ENCODE results near the gene GNE. TPM values are rescaled to one million over a fixed set of nuclear protein-coding genes. Genes with fewer than 3 reads are reported as not detected.
"Not testable (repeated sequence)": the region's sequence is repeated elsewhere in the genome, so short reads cannot be mapped to it uniquely, and the experiment has no call there.

Gene GNE, protein sequence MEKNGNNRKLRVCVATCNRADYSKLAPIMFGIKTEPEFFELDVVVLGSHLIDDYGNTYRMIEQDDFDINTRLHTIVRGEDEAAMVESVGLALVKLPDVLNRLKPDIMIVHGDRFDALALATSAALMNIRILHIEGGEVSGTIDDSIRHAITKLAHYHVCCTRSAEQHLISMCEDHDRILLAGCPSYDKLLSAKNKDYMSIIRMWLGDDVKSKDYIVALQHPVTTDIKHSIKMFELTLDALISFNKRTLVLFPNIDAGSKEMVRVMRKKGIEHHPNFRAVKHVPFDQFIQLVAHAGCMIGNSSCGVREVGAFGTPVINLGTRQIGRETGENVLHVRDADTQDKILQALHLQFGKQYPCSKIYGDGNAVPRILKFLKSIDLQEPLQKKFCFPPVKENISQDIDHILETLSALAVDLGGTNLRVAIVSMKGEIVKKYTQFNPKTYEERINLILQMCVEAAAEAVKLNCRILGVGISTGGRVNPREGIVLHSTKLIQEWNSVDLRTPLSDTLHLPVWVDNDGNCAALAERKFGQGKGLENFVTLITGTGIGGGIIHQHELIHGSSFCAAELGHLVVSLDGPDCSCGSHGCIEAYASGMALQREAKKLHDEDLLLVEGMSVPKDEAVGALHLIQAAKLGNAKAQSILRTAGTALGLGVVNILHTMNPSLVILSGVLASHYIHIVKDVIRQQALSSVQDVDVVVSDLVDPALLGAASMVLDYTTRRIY
- total RNA-seq (2014; rRNA removed; shearing (Covaris generic)), result 23.9 and 24.1 TPM in 2 replicates
- 15.7 and 18.5 TPM in 2 replicates for polyA plus RNA-seq (2015; cell fraction: cytosol; rRNA removed)
- 7.0 and 7.9 TPM in 2 replicates for polyA plus RNA-seq (2015; cell fraction: nucleus; rRNA removed)

DNA sequence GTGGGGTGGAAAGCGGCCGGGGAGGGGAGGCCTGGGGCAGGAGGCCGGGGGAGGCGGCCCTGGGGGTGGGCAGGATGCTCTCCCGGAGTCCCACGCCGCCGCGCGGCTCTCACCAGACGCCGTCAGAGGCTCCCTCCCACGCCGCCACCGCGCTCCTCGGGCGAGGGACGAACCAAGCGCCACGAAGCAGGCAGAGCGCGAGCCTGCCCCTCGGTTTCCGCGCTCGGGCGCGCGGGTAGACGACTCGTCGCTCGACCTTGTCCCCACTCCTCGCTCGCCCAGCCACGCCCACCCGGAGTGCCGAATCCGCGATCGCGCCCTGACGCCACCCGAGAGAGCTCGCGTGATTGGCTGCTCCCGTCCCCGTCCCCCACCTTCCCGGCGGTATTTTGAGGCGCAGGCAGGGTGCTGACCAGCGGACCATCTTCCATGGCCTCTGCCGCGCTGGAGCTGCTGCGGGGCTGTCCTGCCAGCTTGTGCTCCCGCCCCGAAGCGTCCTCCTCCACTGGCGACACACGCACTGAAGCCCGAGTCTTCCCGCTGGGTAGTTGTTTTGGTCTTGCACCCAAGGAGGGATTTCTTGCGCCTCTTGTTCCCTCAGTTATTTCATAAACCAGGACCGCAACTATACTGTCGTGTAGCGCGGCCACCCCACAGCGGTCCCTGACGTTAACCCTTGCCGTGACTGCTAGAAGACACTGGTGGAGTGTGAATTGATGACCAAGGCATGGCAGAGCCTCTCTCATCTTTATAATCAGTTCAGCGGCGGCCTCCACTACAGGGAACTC, at the start of gene GNE:
Gene GNE (minus strand): TSS at position 241 of the 788 bp plus-strand sequence. CDS start 9,093 bp downstream, outside the sequence.
- in situ Hi-C loops (cut with HindIII; ENCODE audit: low pct_unique_long_range_greater_than_20kb, low sequenced_read_pairs), result no loop called here
- peak; percentile 91 for DNase-seq (ENCODE audit: low read depth, low spot score)

- in situ Hi-C loops (cut with HindIII; ENCODE audit: low pct_unique_long_range_greater_than_20kb, low sequenced_read_pairs), result no loop called here
- DNase-seq (ENCODE audit: low read depth, low spot score), result no peak
These were observed 48.4 kb upstream of the GNE start for GRCh38 chr9:36306471-36307306.

- DNase-seq (ENCODE audit: low read depth, low spot score); in situ Hi-C loops (cut with HindIII; ENCODE audit: low pct_unique_long_range_greater_than_20kb, low sequenced_read_pairs): not testable (repeated sequence)
These were observed 46.1 kb upstream of the GNE start for GRCh38 chr9:36304366-36304765.

DNA sequence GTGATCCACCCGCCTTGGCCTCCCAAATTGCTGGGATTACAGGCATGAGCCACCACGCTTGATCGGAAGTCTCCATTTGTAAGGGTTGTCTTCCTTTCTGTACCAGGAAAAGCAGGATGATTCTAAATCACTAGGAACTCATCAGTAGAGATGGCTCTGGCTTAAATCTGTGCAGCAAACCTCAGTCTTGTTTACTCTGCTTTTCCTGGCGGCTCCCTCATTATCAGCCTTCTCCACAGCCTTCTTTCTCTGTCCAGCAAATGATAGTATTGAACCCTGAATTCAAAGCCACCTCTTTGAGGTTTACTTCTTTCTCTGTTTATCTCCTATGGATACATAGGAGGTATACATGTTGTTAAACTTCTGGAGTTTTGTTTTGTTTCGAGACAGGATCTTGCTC, 43.0 kb upstream of the GNE start:
- DNase-seq (ENCODE audit: low read depth, low spot score), result no peak
- in situ Hi-C loops (cut with HindIII; ENCODE audit: low pct_unique_long_range_greater_than_20kb, low sequenced_read_pairs), result no loop called here

DNA sequence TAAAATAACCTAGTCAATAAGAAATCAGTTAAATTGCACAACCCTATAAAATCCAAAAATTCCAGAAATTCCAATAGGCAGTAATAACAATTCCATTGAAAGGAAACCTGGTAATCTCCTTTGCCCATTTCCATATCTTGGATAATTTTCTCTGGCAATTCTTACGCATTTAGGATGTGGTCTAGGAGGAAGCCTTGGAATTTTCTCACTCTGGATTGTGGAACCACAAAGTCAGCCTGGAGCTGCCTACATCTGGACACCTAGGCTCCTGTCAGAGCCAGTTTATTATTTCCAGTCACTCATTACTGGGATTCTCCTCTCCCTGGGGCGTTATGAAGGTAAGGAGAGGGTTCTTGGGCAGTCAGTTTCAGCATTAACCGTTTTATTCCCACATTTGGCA, 40.3 kb upstream of the GNE start:
- in situ Hi-C loops (cut with HindIII; ENCODE audit: low pct_unique_long_range_greater_than_20kb, low sequenced_read_pairs), result no loop called here
- no peak for DNase-seq (ENCODE audit: low read depth, low spot score)

DNA sequence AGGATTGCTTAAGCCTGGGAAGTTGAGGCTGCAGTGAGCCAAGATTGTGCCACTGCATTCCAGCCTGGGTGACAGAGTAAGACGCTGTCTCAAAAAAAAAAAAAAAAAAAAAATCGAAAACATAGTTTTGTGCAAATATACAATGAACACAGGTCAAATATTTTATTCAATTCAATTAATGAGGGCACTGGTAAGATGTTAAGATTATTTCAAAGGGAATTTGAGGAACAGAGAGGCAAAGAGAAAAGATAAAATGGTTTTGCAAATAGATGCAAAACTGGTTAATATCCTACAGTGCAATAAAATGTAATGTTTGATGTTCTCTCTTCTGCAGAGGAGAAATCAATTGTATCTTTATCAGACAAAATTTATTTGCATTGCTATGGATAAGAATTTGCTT, 39.5 kb upstream of the GNE start:
- in situ Hi-C loops (cut with HindIII; ENCODE audit: low pct_unique_long_range_greater_than_20kb, low sequenced_read_pairs), result no loop called here
- no peak for DNase-seq (ENCODE audit: low read depth, low spot score)

- DNase-seq (ENCODE audit: low read depth, low spot score); in situ Hi-C loops (cut with HindIII; ENCODE audit: low pct_unique_long_range_greater_than_20kb, low sequenced_read_pairs): not testable (repeated sequence)
These were observed 36.7 kb upstream of the GNE start for GRCh38 chr9:36294996-36295395.

DNA sequence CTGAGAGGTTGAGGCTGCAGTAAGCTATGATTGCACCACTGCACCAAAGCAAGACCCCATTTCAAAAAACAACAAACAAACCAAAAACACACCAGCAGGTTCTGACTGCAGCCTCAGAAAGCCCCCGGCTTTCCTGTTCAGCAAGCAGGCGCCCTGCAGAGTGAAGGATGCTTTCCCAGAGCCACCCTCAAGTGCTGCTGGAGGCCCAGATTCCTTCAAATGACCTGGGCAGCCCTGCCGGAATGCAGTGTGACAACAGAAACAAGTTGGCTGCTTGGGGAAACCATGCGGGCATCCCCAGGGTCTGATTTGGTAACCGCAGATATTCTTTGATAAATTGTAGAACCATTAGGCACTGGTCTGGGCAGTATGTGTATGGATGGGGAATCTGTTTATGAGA, 35.7 kb upstream of the GNE start:
- no peak for DNase-seq (ENCODE audit: low read depth, low spot score)
- in situ Hi-C loops (cut with HindIII; ENCODE audit: low pct_unique_long_range_greater_than_20kb, low sequenced_read_pairs), result no loop called here

- in situ Hi-C loops (cut with HindIII; ENCODE audit: low pct_unique_long_range_greater_than_20kb, low sequenced_read_pairs), result no loop called here
These were observed 34.9 kb upstream of the GNE start for GRCh38 chr9:36293171-36293570.

DNA sequence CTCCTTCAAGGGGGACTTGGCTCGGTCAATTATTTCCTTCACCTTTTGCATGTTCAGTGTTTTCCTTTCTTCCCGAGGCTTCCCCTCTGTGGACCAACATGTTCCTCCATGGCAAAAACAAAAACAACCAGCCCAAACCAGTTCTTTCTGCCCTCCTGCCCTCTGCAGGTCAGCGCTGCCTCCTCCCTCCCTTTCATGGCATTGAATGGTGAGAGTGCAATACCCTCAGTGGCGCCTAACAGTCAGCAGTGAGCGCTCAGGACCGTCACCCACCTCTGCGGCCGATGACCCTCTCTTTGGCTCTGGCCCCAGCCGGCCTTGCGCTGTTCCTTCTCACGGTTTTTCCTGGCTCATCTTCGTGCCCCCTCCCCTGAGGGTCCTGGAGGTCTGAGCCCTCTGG, 34.4 kb upstream of the GNE start:
- in situ Hi-C loops (cut with HindIII; ENCODE audit: low pct_unique_long_range_greater_than_20kb, low sequenced_read_pairs), result no loop called here
- DNase-seq (ENCODE audit: low read depth, low spot score), result no peak

More at GRCh38 chr9:36293171-36293570, 34.9 kb upstream of the GNE start:
- DNase-seq (ENCODE audit: low read depth, low spot score), result no peak

DNA sequence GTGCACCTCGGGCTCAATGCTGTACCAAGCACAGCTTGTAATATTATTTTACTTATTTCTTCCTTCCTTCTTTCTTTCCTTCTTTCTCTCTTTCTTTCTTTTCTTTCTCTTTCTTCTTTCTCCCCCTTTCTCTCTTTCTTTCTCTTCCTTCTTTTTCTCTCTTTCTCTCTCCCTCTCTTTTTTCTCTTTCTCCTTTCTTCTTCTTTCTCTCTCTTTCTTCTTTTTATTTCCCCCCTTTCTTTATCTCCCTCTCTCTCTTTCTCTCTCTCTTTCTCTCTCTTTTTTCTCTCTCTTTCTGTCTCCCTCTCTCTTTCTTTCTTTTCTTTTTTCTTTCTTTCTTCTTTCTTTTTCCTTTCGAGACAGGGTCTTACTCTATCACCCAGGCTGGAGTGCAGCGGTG, 32.7 kb upstream of the GNE start:
- no peak for DNase-seq (ENCODE audit: low read depth, low spot score)
- in situ Hi-C loops (cut with HindIII; ENCODE audit: low pct_unique_long_range_greater_than_20kb, low sequenced_read_pairs), result no loop called here

DNA sequence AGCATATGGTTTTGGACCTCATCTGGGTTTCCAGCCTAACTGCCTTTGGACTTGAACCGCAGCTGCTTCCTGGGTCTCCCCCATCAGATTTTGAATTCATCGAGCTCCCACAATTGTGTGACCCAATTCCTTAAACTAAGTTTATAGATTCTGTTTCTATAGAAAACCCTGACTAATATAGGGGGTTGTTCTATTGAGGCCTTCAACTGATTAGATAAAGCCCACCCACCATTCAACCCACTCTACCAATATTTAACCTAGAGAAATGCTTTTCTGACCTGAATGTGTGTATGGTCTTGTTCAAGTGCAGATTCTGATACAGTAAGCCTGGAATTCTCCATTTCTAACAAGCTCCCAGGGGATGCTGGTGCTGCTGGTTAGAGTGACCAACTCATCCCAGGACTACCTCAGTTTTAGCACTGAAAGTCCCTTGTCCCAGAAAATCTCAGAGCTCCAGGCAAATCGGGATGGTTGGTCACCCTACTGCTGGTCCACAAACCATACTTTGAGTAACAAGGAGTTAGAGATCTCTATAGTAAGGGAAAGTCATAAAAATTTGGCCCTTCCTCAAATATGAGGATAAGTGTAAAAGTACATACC, 31.7 kb upstream of the GNE start:
- in situ Hi-C loops (cut with HindIII; ENCODE audit: low pct_unique_long_range_greater_than_20kb, low sequenced_read_pairs), result no loop called here
- no peak for DNase-seq (ENCODE audit: low read depth, low spot score)

DNA sequence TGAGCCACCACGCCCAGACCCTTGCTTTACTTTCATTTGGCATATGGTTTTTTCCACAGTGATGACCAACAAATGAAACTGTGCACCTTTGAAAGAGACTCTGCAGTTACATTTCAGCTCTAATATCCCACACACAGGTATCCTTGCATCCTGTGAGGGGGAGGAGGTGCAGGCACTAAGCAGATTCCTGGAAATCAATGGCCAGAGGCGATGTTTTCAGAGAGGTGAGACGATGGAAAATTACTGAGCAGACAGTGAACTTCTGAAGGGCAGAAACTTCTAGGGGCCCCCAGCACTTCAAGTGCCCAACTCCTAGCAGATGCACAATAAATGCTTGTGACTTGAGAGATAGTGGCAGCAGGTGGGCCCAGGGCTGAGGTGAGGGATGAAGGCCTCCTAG, 29.8 kb upstream of the GNE start:
- DNase-seq (ENCODE audit: low read depth, low spot score), result no peak
- in situ Hi-C loops (cut with HindIII; ENCODE audit: low pct_unique_long_range_greater_than_20kb, low sequenced_read_pairs), result no loop called here

DNA sequence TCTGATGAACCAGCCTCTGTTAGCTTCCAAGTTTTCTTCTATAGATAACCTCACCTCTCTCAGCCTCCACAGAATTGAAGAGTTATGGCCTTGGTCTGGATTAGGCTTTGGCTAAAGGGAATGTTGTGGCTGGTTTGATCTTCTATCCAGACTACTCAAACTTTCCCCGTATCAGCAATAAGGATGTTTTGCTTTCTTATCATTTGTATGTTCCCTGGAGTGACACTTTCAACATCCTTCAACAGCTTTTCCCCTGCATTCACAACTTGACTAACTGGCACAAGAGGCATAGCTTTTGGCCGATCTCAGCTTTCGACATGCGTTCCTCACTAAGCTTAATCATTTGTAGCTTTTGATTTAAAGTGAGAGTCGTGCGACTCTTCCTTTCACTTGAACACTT, 28.1 kb upstream of the GNE start:
- in situ Hi-C loops (cut with HindIII; ENCODE audit: low pct_unique_long_range_greater_than_20kb, low sequenced_read_pairs), result no loop called here
- DNase-seq (ENCODE audit: low read depth, low spot score), result no peak

DNA sequence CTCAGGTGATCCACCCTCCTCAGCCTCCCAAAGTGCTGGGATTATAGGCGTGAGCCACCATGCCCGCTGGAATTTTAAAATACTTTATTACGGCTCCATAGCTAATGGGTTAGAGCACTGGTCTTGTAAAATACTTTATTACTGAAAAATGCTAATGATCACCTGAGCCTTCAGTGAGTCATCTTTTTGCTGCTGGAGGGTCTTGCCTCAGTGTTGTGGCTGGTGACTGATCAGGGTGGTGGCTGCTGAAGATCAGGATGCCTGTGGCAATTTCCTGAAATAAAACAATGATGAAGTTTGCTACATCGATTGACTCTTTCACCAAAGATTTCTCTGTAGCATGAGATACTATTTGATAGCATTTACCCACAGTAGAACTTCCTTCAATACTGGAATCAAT, 26.0 kb upstream of the GNE start:
- DNase-seq (ENCODE audit: low read depth, low spot score), result no peak
- in situ Hi-C loops (cut with HindIII; ENCODE audit: low pct_unique_long_range_greater_than_20kb, low sequenced_read_pairs), result no loop called here

DNA sequence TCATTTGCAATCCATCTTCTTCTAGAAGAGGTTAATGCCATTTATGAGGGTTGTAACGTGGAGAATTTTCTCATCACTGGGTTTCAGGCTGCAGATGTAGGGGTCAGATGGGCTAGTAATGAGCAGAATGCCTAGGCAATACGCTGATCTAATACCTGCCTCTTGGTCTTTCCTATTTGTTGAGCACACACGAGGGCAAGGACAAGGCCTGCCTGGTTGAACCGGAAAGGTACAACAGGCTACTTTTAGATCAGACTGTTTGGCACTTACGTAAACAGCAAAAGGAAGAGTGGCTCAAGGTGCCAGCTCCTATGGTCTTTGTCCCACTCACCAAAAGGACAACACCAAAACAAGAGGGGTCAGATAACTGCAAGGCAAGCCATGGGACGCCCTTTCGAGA, 24.0 kb upstream of the GNE start:
- in situ Hi-C loops (cut with HindIII; ENCODE audit: low pct_unique_long_range_greater_than_20kb, low sequenced_read_pairs), result no loop called here
- no peak for DNase-seq (ENCODE audit: low read depth, low spot score)

- no peak for DNase-seq (ENCODE audit: low read depth, low spot score)
- in situ Hi-C loops (cut with HindIII; ENCODE audit: low pct_unique_long_range_greater_than_20kb, low sequenced_read_pairs), result no loop called here
These were observed 22.7 kb upstream of the GNE start for GRCh38 chr9:36280989-36281388.
